Fibroblast of lung (primary cell): ENCODE measurements around the gene CTR9. TPM values are rescaled to one million over a fixed set of nuclear protein-coding genes. Genes with fewer than 3 reads are reported as not detected.

Experiments
- DNase-seq, 2 donors: peaks; one replicate each; pipeline versions ENCODE4 v3.0.0 to v3.0.0-alpha.2; 2010; ENCODE audit warnings: low read depth in 2 of 2
- H2AFZ ChIP-seq: 2 replicates; pipeline ENCODE4 v1.5.1; 2012; ENCODE audit warnings: low read length, control low read depth, inconsistent platforms
- H3K27ac ChIP-seq: 2 replicates; pipeline ENCODE4 v1.5.1; 2011; ENCODE audit warnings: low read length, control low read depth; ENCODE audit not compliant: insufficient read depth
- H3K27me3 ChIP-seq: 2 replicates; pipeline ENCODE4 v1.5.1; 2011; ENCODE audit warnings: mild to moderate bottlenecking, low read length; ENCODE audit not compliant: control insufficient read depth, insufficient read depth
- H3K36me3 ChIP-seq: 2 replicates; pipeline ENCODE4 v1.5.1; 2011; ENCODE audit warnings: low read length; ENCODE audit not compliant: control insufficient read depth, insufficient read depth
- H3K4me1 ChIP-seq: 2 replicates; pipeline ENCODE4 v1.5.1; 2011; ENCODE audit warnings: low read length; ENCODE audit not compliant: control insufficient read depth, insufficient read depth; ENCODE audit errors: extremely low read depth
- H3K4me2 ChIP-seq: 2 replicates; pipeline ENCODE4 v1.5.1; 2011; ENCODE audit warnings: low read length, control low read depth; ENCODE audit not compliant: insufficient read depth; ENCODE audit errors: extremely low read depth
- H3K4me3 ChIP-seq, 4 experiments: fragments of 200-600 bp in 1 of 4; sonication (generic) in 1 of 4; replicated peaks in 1 of 4; 2 replicates each; pipeline ENCODE4 v1.5.1; 2011 to 2016; ENCODE audit warnings: low read length in 4 of 4, low read depth in 3 of 4, mild to moderate bottlenecking in 3 of 4, control low read depth in 2 of 4, inconsistent platforms in 1 of 4, mixed read lengths in 1 of 4; ENCODE audit not compliant: insufficient read depth in 1 of 4; ENCODE audit errors: control extremely low read depth in 1 of 4
- H3K79me2 ChIP-seq: 2 replicates; pipeline ENCODE4 v1.5.1; 2012; ENCODE audit warnings: mild to moderate bottlenecking, low read length, inconsistent platforms; ENCODE audit not compliant: control insufficient read depth, insufficient read depth
- H3K9ac ChIP-seq: 2 replicates; pipeline ENCODE4 v1.5.1; 2011; ENCODE audit warnings: mild to moderate bottlenecking, low read length, control low read depth; ENCODE audit not compliant: insufficient read depth
- H3K9me3 ChIP-seq: 2 replicates; pipeline ENCODE4 v1.5.1; 2012; ENCODE audit warnings: low read depth, low read length; ENCODE audit not compliant: control insufficient read depth, insufficient read depth
- H4K20me1 ChIP-seq: 2 replicates; pipeline ENCODE4 v1.5.1; 2011; ENCODE audit warnings: low read length; ENCODE audit not compliant: control insufficient read depth, insufficient read depth; ENCODE audit errors: extremely low read depth
- CTCF ChIP-seq, 2 donors: IDR thresholded peaks in 1 of 2; conservative IDR thresholded peaks in 1 of 2; 1 replicate in 1 of 2; 2 replicates in 1 of 2; pipeline ENCODE4 v1.5.1; 2011 to 2012; ENCODE audit warnings: low read length in 2 of 2, control low read depth in 1 of 2, inconsistent platforms in 1 of 2, low read depth in 1 of 2, mild to moderate bottlenecking in 1 of 2
- EZH2 ChIP-seq: IDR thresholded peaks from 2 replicates; pipeline ENCODE4 v1.5.1; 2012; ENCODE audit warnings: low read length, control low read depth, mild to moderate bottlenecking; ENCODE audit errors: missing control alignments
- polyA plus RNA-seq, 2 donors: library from polyadenylated mRNA; depleted of rRNA in 1 of 2; stranded (reverse) in 1 of 2; unstranded in 1 of 2; fragments of >200 nt; gene quantifications; 2 replicates each; pipeline ENCODE4 v1.2.1, GENCODE V29; 2011 to 2012; ENCODE audit warnings: missing spikeins in 1 of 2
- total RNA-seq: library from RNA; depleted of rRNA; stranded (reverse); fragments of >200 nt; gene quantifications from 2 replicates; pipeline ENCODE4 v1.2.1, GENCODE V29; 2014

The CTR9 gene
- total and polyA plus RNA-seq, 2 donors (not counting 1 experiment from before 2014, with no cell fraction given): 22.8 to 41.5 TPM

GRCh38 chr11:10722307-10722706, 28.7 kb upstream of the CTR9 start:
- Histone ChIP-seq H3K27me3 (no peaks in the 10 kb centered on the region), H4K20me1 (no peaks in the 10 kb centered on the region), H3K36me3 (no peaks in the 10 kb centered on the region), H3K79me2 (no peaks in the 10 kb centered on the region), H2AFZ (no peak overlapping the region), H3K4me1 (peaks cover 5% of the 10 kb centered on the region), H3K4me2 (no peak overlapping the region), H3K9ac (no peak overlapping the region), H3K9me3 (no peaks in the 10 kb centered on the region), H3K27ac (no peak overlapping the region), H3K4me3 (no peak overlapping the region)
- no peak for DNase-seq
- TF ChIP-seq EZH2 (no peak), CTCF (conservative IDR thresholded peaks at IDR 0.05 in 1 of 2, IDR thresholded peaks at IDR 0.05 in 1 of 2; ENCODE audit: low read depth in 1 of 2, low read length in 2 of 2) (no peak)

- H2AFZ ChIP-seq: no peak overlapping the region
- H3K27ac ChIP-seq: no peak overlapping the region
- DNase-seq: peak; percentile 61 to 97
- H3K4me2 ChIP-seq: no peak overlapping the region
- no peaks in the 10 kb centered on the region for H3K27me3 ChIP-seq
- peaks cover 8% of the 10 kb centered on the region for H3K4me1 ChIP-seq
- no peak overlapping the region for H3K4me3 ChIP-seq
- no peaks in the 10 kb centered on the region for H3K79me2 ChIP-seq
- no peaks in the 10 kb centered on the region for H3K36me3 ChIP-seq
- H4K20me1 ChIP-seq: no peaks in the 10 kb centered on the region
- TF ChIP-seq EZH2: no peak
- no peak for TF ChIP-seq CTCF (conservative IDR thresholded peaks at IDR 0.05 in 1 of 2, IDR thresholded peaks at IDR 0.05 in 1 of 2; ENCODE audit: low read depth in 1 of 2, low read length in 2 of 2)
- no peak overlapping the region for H3K9ac ChIP-seq
- no peaks in the 10 kb centered on the region for H3K9me3 ChIP-seq
Observed at GRCh38 chr11:10725114-10725906, 25.7 kb upstream of the CTR9 start.

- peak in 1 of 2 donors; percentile 55 for DNase-seq
- Histone ChIP-seq H3K4me3 (no peak overlapping the region), H3K9me3 (no peaks in the 10 kb centered on the region), H3K4me2 (no peak overlapping the region), H3K79me2 (no peaks in the 10 kb centered on the region), H3K36me3 (no peaks in the 10 kb centered on the region), H3K4me1 (peaks cover 8% of the 10 kb centered on the region), H3K27me3 (no peaks in the 10 kb centered on the region), H3K27ac (no peak overlapping the region), H2AFZ (no peak overlapping the region), H3K9ac (no peak overlapping the region), H4K20me1 (no peaks in the 10 kb centered on the region)
- TF ChIP-seq CTCF (conservative IDR thresholded peaks at IDR 0.05 in 1 of 2, IDR thresholded peaks at IDR 0.05 in 1 of 2; ENCODE audit: low read depth in 1 of 2, low read length in 2 of 2): no peak
- TF ChIP-seq EZH2: no peak
Observed at GRCh38 chr11:10725907-10726253, 25.2 kb upstream of the CTR9 start.
